Activated naive CD4-positive, alpha-beta T cell treated with Interleukin-2 at 50 U/mL for 16 hours (primary cell): ENCODE data around the gene TSPAN15.

Experiments used
- DNase-seq: peaks from one replicate; pipeline ENCODE4 v3.0.0-alpha.2; 2020

Gene TSPAN15

DNA sequence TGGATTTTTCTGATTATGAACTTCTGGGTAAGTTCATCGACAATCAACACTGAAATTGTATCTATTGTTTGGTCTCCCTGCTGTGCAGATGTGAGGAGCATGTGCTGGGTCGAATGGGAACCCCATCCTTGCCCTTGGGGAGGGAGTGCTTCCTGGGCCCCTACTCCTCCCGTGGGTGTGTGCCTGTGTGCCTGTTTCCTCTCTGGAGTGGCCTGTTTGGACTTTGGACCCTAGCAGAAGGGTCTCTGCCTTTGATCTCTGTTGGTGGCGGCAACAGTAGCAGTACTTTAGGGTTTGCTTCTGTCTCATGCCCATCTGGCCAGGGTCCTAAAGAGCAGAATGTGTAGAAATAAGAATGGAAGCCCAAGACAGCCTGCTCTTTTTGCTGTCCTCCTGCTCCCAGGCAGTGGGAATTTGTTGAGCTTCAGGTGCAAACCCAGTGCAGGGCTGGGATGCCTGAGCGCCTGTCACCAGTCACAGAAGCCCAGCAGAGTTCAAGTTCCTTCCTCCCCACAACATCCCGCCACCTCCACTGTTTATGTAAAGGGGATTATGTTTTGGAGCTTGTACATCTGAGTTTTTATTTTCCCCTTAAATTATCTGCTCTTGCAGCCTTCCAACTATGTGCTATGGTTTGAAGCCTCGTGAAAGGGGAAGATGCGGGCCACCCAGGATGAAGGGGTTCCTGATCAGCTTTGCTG, 33.1 kb upstream of the TSPAN15 start:
- no peak for DNase-seq

DNA sequence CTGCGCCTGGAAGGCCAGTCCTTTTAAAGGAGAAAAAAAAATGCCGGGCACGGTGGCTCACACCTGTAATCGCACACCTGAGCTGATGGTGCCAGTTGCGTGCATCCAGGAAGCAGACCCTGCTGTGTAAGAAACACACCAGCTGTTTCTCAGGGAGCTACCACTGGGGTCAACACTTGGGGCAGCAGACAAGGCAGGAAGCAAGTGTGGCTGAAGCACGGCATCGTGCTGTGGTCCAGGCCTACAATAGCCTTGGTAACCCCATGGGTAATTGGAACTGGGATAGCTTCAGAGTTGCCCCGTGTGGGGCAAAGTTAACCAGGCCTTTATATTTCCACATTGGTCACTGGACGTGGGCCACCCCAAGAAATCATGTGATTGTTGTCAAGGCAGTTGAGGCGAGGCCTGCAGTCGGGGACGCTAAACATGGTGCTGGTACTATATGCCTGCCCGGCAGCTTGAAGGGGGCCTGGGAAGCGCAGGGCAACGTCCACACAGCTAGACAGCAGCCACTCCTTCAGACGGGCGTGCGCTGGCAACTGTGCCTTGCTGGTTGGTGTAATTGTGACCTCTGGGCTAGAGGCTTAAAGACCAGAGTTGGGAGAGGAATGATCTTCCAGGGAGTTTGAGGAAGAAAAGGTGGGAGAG, 32.0 kb upstream of the TSPAN15 start:
- no peak for DNase-seq

DNA sequence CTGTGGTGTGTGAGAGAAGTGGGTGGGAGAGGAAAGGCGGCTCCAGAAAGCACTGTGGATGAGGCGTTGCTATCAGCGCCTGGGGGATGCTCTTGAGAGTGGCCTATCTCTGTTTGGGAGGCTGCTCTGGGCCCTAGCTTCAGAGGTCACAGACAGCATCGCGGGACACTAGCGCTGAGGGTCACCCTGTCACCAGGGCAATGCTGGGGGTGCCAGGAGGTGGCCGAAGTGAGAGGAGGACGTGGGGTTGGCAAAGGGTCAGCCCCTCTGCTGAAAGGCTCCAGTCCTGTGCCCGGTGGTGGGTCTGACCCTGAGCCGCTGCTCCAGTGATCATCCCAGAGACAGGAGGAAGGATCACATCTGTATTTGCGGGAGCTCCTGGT, 31.5 kb upstream of the TSPAN15 start:
- no peak for DNase-seq

DNA sequence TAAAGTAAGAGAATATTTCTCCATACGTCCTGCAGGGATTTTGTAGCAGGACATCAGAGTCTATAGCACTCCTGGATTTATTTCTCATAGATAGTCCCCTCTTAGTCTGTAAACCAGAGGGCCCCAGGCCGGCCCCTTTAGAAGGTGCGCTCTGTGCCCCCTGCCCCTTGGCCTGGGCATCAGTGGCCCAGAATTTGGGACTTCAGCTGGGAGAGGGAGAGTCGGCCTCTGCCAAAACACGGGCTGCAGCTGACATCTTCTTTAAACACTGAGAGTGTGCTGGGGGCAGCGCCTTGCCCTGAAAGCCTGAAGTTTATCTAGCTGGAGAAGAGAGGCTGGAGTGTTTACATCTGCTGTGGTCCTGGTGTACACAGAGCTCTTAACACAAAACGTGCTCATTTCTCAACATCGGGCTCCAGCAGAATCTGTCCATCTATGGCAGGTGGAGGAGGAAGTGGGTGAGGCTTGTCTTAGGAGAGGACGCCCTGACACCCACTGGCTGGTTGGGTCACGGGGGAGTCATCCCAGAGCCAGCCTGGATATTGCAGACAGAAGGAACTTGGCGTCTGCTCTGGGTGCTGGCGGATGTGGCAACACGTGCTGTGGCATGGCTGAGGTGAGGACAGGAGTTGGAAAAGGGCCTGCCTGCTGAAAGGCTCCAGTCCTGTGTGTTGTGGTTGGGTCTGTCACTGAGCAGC, 29.5 kb upstream of the TSPAN15 start:
- no peak for DNase-seq

DNA sequence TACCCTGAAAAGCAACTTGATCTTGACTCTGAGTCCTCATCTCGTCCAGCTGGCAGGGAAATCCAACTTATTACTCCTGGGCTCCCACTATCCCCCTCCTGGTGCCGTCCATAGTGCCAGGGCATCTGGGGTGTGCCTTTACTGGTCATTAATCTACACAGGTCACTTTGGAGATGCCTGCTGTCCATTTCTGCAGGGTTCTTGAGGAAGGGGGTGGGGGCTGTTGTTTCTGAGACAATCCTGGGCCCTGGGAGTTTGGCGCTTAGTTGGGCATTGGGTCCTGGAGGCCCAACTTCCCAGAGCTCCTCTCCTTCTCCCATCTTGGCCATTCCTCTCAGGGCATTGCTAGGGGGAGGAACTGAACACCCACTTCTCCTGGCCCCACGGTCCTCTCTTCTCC, 28.6 kb upstream of the TSPAN15 start:
- no peak for DNase-seq

DNA sequence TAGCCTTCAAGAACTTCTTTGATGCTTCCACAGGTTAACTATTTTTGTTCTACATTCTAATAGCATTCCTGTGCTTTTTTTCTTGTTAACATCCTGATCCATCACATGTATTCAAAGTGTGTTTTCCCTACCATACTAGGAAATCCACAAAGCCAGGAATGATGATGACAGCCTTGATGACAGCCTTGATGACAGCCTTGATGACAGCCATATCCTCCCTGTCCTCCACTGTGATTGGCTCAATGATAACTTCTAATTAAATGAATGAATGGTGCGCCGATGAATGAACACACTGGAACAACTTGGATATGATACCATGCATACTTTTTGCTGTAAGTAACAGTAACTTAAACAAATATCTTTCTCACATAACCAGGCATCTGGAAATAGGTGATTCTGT, 26.2 kb upstream of the TSPAN15 start:
- DNase-seq = no peak

DNA sequence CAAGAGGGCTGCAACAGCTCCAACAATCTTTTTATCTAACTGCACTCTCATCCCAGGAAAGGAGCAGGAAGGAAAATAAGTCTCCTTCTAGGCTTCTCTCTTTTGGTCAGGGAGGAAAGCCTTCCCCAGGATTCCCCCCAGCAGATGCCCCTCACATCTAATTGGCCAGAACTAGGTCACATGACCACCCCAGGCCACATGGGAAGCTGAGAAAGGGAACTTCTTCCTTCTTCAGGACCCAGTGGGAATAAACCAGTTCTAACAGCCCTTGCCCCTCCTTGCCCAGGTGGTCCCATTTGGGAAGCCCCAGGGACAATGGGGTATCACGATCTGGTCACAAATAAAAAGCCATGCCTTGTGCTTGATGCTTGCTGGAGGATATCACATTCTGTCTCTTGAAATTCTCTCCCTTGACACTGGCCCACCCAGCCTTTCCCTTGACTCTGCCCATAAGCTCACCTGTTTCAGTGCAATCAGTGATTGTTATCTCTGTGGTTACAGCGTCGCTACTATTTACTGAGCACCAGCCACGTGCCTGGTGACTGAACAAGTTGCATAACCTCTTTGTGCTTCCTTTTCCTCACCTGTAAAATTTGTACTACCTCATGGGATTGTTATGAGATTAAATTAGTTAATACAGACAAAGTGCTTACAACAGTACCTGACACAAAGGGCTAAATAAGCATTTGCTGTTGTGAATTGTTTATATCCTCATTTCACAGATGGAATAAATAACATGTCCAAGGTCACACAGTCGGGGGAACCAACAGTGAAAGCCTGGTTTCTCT, 25.6 kb upstream of the TSPAN15 start:
- peak; percentile 23 for DNase-seq

DNA sequence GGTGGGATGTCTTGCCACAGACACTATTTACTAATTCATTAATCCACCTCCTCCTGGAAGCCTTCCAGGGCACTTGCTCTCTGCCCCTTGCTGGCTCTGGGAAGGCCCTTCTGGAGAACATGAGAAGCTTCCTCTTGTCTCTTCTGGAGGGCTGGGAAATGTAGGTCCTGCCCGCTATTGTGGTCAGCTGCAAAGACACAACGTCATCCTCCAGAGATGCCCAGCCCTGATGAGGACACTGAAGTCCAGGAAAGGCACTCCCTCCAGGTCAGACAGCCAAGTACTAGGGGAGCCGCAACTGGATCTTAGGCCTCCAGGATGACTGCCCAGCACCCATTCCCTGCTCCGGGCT, 24.9 kb upstream of the TSPAN15 start:
- no peak for DNase-seq

DNA sequence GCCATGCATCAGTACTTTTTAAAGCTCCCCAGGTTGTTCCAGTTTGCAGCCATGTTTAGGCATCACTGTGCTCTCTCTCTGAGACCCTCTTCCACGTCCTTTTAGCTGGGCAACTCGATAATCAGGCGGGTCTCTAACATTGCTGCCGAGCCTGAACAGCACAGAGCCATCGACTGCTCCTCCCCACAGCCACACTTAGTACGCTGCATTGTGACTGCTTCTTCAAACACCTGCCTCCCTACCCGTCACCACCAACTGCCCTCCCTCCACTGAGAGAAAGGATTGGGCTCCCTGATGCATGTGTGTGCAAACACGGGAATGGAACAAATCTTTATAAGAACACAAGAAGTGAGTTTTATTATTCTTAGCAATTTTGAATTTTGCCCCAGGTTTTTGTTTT, 23.1 kb upstream of the TSPAN15 start:
- no peak for DNase-seq

DNA sequence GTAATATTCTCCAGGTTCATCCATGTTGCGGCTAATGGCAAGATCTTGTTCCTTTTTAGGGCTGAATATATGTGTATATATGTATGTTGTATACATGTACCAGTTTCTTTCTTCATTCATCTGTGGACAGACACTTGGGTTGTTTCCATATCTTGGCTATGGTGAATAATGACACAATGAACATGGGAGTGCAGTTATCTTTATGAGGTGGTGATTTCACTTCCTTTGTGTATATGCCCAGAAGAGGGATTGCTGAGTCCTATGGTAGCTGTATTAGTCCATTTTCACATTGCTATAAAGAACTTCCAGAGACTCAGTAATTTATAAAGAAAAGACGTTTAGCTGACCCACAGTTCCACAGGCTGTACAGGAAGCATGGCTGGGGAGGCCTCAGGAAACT, 17.1 kb upstream of the TSPAN15 start:
- no peak for DNase-seq

DNA sequence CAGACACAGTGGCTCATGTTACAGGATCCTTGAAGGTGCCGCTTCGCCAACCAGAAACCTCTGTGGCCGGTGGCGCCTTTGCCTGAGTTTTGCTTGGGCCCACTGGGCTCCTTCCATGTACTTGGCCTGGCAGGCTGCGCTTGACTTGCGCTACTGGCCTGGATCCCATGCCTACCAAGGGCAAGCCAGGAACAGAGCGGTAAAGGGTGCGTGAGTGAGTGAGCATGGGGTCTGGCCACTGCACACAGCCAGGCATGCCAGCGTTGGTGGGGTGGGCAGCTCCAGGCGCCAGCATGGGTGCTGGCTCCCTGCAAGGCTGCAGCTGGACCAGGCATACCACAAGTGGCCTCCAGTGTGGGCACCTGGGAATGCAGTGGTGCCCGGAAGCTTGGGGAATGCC, 16.3 kb upstream of the TSPAN15 start:
- DNase-seq = no peak

DNA sequence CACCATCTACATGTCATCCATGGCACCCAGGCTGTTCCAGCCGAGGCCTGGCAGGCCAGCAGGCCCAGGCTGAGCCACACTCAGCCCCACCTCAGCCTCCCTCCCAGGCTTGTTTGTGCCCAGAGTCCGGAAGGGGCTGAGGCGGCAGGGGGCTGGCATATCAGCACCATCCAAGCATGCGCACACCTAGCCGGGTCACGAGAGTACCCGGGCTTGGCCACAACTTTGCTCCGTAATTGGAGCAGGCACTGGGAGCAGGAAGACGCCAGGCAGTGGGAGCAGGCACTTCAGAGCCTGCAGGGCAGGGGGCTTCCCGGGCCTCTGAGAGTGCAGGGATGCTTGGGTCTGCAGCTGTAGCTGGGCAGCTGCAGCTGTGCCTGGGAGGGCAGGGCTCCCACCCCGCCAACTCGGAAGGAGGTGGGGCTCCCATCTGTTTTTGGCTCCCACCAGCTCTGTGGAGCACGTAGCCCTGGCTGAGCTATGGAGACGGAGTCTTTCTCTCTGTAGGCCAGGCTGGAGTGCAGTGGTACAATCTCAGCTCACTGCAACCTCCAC, 15.2 kb upstream of the TSPAN15 start:
- DNase-seq = no peak

DNA sequence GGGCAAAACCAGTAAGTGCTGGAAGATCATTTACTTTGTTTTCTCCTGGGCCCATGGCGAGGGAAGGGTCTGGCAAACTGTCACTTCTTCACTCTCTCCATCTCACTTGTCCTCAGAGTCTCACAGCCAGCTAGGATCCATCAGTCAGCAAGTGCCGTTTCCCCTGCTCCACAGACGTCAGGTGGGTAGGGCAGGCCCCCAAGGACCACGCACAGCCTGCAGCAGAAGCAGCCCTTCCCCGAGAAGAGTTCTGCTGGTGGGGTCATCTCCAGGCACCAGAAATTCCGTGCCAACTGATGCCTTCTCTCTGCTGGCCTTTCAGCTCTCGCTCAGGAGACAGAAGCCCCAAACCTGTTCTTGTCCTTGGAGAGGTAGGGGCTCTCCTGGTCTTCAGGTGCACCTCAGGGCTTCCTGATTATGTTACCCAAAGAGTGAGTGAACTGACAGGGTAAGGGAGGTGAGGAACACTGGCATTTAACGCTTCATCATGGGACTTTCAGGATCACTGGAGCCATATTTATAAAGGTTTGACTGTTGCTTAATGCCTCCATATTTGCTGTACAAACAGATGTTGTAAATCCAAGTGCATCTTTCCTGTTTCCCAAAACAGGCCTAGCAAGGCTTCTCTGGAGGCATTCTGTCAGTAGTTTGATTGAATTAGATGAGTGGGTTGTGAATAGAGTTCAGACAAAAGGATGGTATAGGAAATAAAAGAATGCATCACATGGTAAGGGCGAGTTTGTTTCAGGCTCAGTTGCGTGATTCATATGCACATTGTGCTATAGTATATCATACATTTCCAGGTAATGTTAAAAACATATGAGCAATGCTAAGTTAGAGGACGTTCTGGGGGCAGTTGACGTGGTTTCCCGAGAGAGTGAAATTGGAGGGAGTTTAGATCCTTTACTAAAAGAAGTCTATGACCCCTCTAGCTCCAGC, 13.7 kb upstream of the TSPAN15 start:
- DNase-seq = no peak

DNA sequence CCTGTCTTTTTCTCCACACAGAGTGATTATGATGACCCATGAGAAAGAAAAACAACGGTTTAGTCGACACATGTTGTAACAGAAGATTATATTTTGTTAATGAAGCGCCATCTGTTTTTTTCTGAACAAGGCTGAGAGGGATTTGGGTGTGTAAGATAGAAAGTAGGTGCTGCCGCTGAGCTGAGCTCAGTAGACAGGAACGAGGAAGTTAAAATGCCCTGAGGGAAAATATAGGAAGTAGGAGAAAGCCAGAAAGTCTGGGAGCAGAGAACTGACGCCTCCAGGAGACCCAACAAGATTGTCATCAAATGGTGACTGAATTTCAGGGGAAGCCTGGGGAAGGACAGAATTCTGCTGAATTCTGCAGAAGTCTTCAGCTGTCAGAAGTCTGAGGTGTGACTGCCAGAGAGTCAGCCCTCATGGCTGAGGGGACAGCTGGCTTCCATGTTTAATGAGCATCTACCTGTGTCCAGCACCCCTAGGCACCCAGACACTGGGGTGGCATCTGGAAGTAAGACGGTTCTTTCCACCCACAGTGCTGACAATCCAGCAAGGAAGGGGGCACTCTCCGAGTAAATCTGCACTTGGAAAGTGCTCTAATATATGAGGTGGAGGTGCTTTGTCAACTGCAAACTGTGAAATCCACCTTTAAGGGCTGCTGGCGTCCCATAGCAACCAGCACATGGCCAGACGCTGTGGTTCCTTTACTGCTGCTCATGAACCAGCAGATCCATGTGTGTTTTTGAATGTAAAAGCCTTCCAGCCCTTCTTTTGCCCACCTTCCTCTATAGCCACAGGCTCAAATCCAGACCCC, 12.5 kb upstream of the TSPAN15 start:
- no peak for DNase-seq

DNA sequence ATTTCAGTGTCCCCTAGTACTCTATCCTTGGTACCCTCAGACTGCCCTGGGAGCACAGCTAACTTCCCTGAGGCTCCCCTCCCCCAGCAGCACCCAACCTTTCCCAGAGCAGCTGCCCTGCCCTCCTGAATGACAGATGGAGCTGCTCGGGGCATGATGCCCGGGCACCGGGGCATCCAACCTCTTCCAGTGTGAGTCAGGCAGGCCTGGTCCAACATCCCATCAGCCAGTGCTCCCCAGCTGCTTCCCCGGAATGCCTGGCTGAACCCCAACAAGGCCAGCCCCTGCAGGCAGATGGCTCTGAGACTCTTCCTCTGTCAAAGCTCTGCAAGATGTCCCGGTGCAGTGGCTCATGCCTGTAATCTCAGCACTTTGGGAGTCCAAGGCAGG, 11.9 kb upstream of the TSPAN15 start:
- no peak for DNase-seq

DNA sequence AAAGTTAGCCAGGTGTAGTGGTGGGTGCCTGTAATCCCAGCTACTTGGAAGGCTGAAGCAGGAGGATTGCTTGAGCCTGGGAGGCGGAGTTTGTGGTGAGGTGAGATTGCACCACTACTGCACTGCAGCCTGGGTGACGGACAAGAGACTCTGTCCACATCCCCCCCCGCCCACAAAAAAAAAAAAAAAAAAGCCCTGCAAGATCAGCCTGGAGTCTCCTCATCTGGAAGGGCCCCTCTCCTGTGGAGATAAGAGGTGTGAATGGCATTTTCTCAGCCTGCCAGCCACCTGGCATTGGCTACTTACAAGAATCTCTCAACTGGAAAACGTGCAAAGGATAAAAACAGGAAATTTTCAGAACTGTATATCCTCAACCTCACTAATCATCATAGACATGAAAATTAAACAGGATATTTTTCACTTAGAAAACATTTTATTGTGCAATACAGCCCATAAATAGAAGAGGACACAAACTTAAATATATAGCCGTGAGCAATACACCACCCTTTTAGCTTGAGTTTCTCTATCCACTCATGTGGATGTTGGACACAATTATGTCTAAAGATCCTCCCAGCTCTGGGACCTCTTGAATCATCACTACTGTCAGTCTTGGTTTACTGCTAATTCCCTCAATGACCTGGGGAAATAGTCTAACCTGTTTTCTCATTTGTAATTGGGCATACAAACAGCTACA, 11.3 kb upstream of the TSPAN15 start:
- DNase-seq = no peak

DNA sequence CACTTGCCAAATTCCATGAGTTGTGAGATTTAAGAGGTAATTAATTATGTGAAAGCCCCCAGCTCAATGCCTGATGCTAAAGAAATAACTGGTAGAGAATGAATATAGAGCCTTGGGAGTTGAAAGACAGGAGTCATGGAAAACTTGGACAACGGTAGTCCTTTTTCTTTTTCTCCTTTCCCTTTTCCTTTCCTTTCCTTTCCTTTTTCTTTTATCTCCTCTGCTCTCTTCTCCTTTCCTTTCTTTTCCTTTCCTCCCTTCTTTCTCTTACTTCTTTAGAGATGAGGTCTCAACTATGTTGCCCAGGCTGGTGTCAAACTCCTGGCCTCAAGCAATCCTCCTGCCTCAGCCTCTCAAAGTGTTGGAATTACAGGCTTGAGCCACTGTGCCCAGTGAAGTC, 7.9 kb upstream of the TSPAN15 start:
- no peak for DNase-seq

DNA sequence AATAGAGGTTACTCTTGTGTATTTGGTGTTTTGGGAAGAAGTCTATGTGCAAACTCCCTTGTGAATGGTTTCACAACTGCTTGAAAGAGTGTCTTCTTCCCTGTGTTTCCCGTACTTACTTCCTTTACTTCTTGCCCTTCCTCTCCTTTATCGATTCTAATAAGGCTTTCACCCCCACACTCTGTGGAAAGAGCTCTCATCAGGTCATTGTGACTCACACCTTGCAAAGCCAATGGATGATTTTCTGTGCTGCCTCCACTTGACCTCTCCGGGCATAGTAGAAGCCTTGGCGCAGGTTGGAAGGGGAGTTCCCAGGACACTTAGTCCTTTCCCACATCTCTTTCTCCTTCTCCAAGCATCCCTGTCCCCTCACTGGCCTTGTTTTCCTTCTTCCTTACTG, 6.2 kb upstream of the TSPAN15 start:
- no peak for DNase-seq

DNA sequence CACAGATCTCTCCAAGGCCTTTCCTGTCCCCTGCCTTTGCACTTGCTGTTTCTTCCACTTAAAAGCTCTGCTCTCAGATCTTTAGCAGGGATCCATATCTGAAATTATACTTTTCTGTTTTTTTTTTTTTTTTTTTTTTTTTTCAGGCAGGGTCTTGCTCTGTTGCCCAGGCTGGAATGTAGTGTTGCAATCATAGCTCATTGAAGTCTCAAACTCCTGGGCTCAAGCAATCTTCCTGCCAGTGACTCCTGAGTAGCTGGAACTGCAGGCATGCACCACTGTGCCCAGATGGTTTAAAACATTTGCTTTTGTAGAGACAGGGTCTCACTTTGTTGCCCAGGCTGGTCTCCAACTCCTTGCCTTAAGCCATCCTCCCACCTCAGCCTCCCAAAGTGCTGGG, 5.0 kb upstream of the TSPAN15 start:
- DNase-seq = no peak

DNA sequence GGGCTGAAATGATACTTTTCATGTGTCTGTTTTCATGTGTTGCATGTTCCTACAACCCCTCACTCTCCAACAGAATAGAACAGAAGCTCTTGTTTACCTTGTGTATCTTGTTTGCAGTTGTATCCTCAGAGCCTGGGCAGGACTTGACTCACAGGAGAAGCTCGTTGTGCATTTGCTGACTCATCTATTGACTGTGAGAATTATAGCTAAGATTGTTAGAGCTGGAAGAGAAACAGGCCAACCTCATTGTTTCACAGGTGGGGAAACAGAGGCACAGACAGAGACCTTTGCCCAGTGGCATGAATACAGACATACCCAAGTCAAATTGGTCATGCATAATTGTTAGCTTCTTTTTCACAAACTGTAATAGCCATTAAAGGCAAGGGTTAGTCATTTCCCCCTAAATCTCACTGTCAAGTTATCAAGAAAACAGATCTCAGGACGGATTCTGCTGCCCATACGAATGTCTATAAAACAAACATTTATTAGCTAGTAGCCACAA, 4.6 kb upstream of the TSPAN15 start:
- DNase-seq = no peak

DNA sequence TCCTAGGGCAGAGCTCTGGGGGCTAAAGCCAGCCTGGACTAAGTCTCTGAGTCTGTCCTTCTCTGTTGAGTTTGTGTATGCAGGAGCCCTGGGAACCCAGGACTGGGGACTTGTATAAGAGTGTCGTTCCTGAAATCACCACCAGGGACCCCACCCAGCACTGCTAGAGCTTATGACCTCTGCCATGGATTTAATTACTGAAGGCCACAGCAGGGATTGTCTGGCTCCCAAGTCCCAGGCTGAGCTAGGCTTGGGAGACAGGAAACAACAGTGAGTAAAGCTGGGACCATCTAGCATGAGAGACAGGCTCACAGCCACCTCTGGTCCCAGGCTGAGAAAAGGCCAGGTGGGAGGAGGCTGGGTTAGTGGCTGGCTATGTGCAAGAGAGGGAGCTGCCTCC, 1.4 kb upstream of the TSPAN15 start:
- peak; percentile 53 for DNase-seq
